Measurements from ENCODE around the gene ZDHHC14. TPM values are rescaled to one million over a fixed set of nuclear protein-coding genes. Genes with fewer than 3 reads are reported as not detected.

ZDHHC14 gene
- total and polyA plus RNA-seq, 7 donors, result 2.5 to 14.6 (median 4.3) TPM

DNA sequence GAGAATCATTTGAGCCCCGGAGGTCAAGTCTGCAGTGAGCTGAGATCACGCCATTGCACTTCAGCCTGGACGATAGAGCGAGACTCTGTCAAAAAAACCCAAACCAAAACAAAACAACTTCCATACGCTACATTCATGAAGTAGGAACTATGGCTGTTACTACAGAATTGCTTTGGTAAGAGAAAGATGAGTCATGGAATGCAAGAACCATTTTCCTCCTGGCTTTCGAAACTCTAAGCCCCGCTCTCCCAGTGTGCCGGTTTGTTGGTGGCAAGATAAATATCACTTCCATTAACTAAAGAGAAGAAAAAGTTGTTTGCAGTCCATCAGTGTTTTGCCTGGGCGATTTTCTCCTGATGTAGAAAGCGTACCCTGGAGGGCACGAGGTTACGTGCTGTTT, 61.3 kb downstream of the ZDHHC14 start:
- Histone ChIP-seq H3K9me3 (no peaks in the 10 kb centered on the region), H3K27ac (no peak overlapping the region), H3K36me3 (ENCODE audit: insufficient read depth in 1 of 2, low read depth in 1 of 2) (no peaks in the 10 kb centered on the region), H3K4me1 (peaks cover 12% of the 10 kb centered on the region), H3K27me3 (ENCODE audit: insufficient read depth in 3 of 3, low read length in 2 of 3) (no peaks in the 10 kb centered on the region), H3K4me3 (no peak overlapping the region)
- intact Hi-C loops (cut with DNase I), result no loop called here
- TF ChIP-seq, protein P1, sequence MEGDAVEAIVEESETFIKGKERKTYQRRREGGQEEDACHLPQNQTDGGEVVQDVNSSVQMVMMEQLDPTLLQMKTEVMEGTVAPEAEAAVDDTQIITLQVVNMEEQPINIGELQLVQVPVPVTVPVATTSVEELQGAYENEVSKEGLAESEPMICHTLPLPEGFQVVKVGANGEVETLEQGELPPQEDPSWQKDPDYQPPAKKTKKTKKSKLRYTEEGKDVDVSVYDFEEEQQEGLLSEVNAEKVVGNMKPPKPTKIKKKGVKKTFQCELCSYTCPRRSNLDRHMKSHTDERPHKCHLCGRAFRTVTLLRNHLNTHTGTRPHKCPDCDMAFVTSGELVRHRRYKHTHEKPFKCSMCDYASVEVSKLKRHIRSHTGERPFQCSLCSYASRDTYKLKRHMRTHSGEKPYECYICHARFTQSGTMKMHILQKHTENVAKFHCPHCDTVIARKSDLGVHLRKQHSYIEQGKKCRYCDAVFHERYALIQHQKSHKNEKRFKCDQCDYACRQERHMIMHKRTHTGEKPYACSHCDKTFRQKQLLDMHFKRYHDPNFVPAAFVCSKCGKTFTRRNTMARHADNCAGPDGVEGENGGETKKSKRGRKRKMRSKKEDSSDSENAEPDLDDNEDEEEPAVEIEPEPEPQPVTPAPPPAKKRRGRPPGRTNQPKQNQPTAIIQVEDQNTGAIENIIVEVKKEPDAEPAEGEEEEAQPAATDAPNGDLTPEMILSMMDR (IDR thresholded peaks at IDR 0.05), result no peak
- ATAC-seq, result no peak
- WGBS, 3 donors, result 87 to 94% (median 89%) methylated on average over 12 of the region's 12 CpGs
- no peak for DNase-seq

DNA sequence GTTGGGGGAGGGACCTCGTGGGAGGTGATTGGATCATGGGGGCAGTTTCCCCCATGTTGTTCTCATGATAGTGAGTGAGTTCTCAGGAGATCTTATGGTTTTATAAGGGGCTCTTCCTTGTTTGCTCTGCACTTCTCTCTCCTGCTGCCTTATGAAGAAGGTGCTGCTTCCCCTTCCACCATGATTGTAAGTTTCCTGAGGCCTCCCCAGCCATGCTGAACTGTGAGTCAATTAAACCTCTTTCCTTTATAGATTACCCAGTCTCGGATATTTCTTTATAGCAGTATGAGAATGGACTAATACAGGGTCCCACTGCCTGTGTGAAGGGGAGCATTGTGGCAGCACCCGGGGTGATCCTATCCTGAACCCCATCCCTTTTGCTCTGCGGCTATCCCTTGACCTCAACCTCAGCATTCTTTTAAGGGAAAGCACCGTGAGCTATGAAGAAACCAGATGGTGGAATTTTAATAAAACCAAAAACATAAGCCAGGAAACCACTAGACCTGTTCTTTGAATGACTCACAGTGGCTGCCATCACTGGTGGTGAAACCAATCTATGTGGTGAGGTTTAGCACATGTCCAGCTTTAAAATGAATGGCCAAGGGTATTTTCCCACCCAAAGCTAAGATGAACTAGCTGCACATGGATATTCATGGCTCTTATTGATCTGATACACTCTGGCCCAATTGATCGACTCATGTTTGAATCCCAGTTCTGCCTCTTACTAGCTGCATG, 62.2 kb downstream of the ZDHHC14 start:
- 86 to 89% (median 87%) methylated on average over 6 of the region's 6 CpGs for WGBS, 3 donors
- intact Hi-C loops (cut with DNase I), result no loop called here
- Histone ChIP-seq H3K36me3 (ENCODE audit: insufficient read depth in 1 of 2, low read depth in 1 of 2) (no peaks in the 10 kb centered on the region), H3K4me3 (no peak overlapping the region), H3K27ac (no peak overlapping the region), H3K4me1 (peaks cover 12% of the 10 kb centered on the region), H3K9me3 (no peaks in the 10 kb centered on the region), H3K27me3 (ENCODE audit: insufficient read depth in 3 of 3, low read length in 2 of 3) (no peaks in the 10 kb centered on the region)
- no peak for DNase-seq
- TF ChIP-seq, protein P1 (IDR thresholded peaks at IDR 0.05), result no peak
- no peak for ATAC-seq

DNA sequence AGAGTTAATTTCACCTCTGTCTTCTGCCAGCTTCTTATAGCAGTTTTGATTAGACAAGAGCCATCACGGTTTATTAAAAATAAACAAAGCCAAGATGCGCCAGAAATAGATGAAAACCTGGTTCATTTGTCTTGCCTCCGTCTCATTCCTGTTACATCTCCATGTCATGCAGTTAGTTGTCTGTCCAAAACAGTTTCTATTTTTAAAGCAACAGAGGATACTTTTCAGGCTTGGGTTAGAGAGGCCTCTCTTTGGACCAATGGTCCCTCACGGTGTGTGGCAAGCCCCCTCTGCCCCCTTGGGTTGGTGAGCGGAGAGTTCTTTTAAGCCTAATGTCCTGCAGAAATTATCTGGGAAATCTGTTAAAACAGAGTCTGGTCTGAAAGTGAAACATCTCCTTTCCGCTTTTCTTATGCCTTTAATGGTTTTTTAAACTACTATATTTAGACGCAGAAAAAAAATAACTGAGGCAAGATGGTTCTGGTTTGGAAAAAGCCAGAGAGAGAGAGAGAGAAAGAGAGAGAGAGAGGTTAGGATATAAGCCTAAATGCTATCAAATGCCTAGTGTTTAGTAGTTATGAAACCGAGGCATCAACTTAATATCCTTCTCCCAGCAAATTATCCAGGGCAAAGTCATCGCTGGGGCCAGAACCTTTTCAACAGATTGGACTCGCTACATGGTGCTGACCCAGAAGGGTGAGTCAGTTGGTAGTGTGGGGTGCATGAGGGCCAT, 64.5 kb downstream of the ZDHHC14 start:
- H3K4me3 ChIP-seq, result peak overlapping the region; percentile 15
- TF ChIP-seq, protein P1 (IDR thresholded peaks at IDR 0.05), result no peak
- no peak overlapping the region for H3K27ac ChIP-seq
- no peak for DNase-seq
- intact Hi-C loops (cut with DNase I), result no loop called here
- no peaks in the 10 kb centered on the region for H3K36me3 ChIP-seq (ENCODE audit: insufficient read depth in 1 of 2, low read depth in 1 of 2)
- no peaks in the 10 kb centered on the region for H3K27me3 ChIP-seq (ENCODE audit: insufficient read depth in 3 of 3, low read length in 2 of 3)
- ATAC-seq, result peak in 2 of 4 donors; percentile 34 to 52
- peaks cover 6% of the 10 kb centered on the region for H3K4me1 ChIP-seq
- 54 to 72% (median 57%) methylated on average over 10 of the region's 10 CpGs for WGBS, 3 donors
- no peaks in the 10 kb centered on the region for H3K9me3 ChIP-seq

DNA sequence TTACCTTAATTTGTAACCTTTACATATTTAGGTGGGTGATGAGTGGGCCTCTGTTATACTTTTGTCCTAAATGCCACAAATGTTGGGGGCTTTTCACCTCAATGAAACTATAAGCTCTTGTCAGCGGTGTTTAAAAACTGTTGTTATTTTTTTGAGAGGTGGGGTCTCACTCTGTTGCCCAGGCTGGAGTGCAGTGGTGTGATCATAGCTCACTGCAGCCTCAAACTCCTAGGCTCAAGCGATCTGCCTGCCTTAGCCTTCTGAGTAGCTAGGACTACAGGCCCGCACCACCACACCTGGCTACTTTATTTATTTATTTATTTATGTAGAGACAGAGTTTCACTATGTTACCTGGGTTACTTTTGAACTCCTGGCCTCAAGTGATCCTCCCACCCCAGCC, 66.7 kb downstream of the ZDHHC14 start:
- ATAC-seq (no peak), DNase-seq (no peak)
- Histone ChIP-seq H3K36me3 (ENCODE audit: insufficient read depth in 1 of 2, low read depth in 1 of 2) (no peaks in the 10 kb centered on the region), H3K9me3 (no peaks in the 10 kb centered on the region), H3K27ac (no peak overlapping the region), H3K27me3 (ENCODE audit: insufficient read depth in 3 of 3, low read length in 2 of 3) (no peaks in the 10 kb centered on the region), H3K4me3 (no peak overlapping the region), H3K4me1 (peaks cover 6% of the 10 kb centered on the region)
- intact Hi-C loops (cut with DNase I), result no loop called here
- TF ChIP-seq, protein P1 (IDR thresholded peaks at IDR 0.05), result no peak
- WGBS, 3 donors, result 95 to 100% (median 99%) methylated on average over 3 of the region's 3 CpGs
